ENCODE measurements around the gene EPG5. TPM values are rescaled to one million over a fixed set of nuclear protein-coding genes. Genes with fewer than 3 reads are reported as not detected.

Gene EPG5
- total RNA-seq, 1 experiment from 2014 or later, result 16.1 TPM

- Mint-ChIP-seq H3K9me3 (no peaks in the 10 kb centered on the region), H3K4me3 (no peak overlapping the region), H3K4me1 (peaks cover 15 to 19% of the 10 kb centered on the region in 2 experiments), H3K27me3 (ENCODE audit: low read depth) (no peaks in the 10 kb centered on the region; the same call in 1 of the 2 replicates), H3K27ac (peak overlapping the region in 1 of 3 experiments; percentile 94; a peak in 1 of 7 replicates), H3K36me3 (ENCODE audit: insufficient read depth in 1 of 3, low read depth in 3 of 3) (no peaks in the 10 kb centered on the region)
- Histone ChIP-seq H3K79me2 (ENCODE audit: insufficient read depth, low read length) (no peaks in the 10 kb centered on the region), H3K4me1 (ENCODE audit: insufficient read depth, low read length) (peaks cover 10% of the 10 kb centered on the region), H3K56ac (ENCODE audit: insufficient read length, low read depth, low read length) (no peak overlapping the region), H3K79me1 (ENCODE audit: insufficient read depth, low read depth, low read length, poor library complexity, severe bottlenecking) (no peaks in the 10 kb centered on the region), H4K20me1 (ENCODE audit: control insufficient read depth, insufficient read depth, insufficient read length) (no peaks in the 10 kb centered on the region), H3K18ac (ENCODE audit: insufficient read length, low read depth, low read length) (no peak overlapping the region), H2AK5ac (ENCODE audit: insufficient read length, low read length) (no peak overlapping the region), H2BK12ac (ENCODE audit: insufficient read length, low read depth, low read length) (no peak overlapping the region), H3K27ac (ENCODE audit: insufficient read length, low read depth, low read length) (no peak overlapping the region), H3K23ac (ENCODE audit: insufficient read length, low read depth, low read length) (no peak overlapping the region), H3K23me2 (ENCODE audit: insufficient read length, low read depth, low read length, poor library complexity, severe bottlenecking) (no peaks in the 10 kb centered on the region), H2BK120ac (ENCODE audit: low read depth, low read length, poor library complexity, severe bottlenecking) (no peak overlapping the region), H3K27me3 (ENCODE audit: insufficient read depth, low read length) (no peaks in the 10 kb centered on the region), H2BK20ac (ENCODE audit: low read depth, low read length, poor library complexity, severe bottlenecking) (no peak overlapping the region), H3K4me2 (ENCODE audit: insufficient read depth, insufficient read length, low read length) (no peak overlapping the region), H3K9ac (ENCODE audit: extremely low read depth, insufficient read length, low read length) (no peak overlapping the region), H4K91ac (ENCODE audit: insufficient read length, low read depth, low read length) (no peak overlapping the region), H3K14ac (ENCODE audit: insufficient read depth, low read length) (no peak overlapping the region), H2AFZ (ENCODE audit: low read length) (no peak overlapping the region), H4K5ac (ENCODE audit: insufficient read length, low read depth, low read length) (no peak overlapping the region), H3T11ph (ENCODE audit: low read length) (no peak overlapping the region), H2BK15ac (ENCODE audit: low read depth, low read length) (no peak overlapping the region), H3K4ac (ENCODE audit: low read depth, low read length) (no peak overlapping the region), H3K9me3 (ENCODE audit: control insufficient read depth, low read depth, low read length) (no peaks in the 10 kb centered on the region), H2BK5ac (ENCODE audit: insufficient read length, low read length) (no peak overlapping the region), H4K8ac (replicated peaks; ENCODE audit: insufficient read length, low read depth, low read length) (no peak overlapping the region)
- no CpG with 5 or more reads among the region's 5 CpGs for WGBS (ENCODE audit: extremely low coverage, insufficient read length, low lambda C conversion rate)
- no peak for DNase-seq
- TF ChIP-seq CTCF (conservative IDR thresholded peaks at IDR 0.05), result no peak
Measured at GRCh38 chr18:45976974-45977373, 9.8 kb upstream of the EPG5 start.
